GM19351 (cell line): Measurements from ENCODE around the gene DNAH17.
A peak's percentile ranks its signal among the peaks of the same experiment; 100 is the strongest.
"Not testable (repeated sequence)": the region's sequence is repeated elsewhere in the genome, so short reads cannot be mapped to it uniquely, and the experiment has no call there.

ENCODE experiments used
- ATAC-seq: cut with Tn5 transposase; IDR thresholded peaks from one replicate; pipeline ENCODE4 v1.9.1; 2021; ENCODE audit warnings: mild to moderate bottlenecking, moderate library complexity; ENCODE audit not compliant: unreplicated experiment

Gene DNAH17

GRCh38 chr17:78484271-78485246 is 92.6 kb downstream of the DNAH17 start:
- peak; percentile 54 for ATAC-seq

- no peak for ATAC-seq
Measured at GRCh38 chr17:78479369-78479768, 97.8 kb downstream of the DNAH17 start.

GRCh38 chr17:78478757-78479297 is 98.4 kb downstream of the DNAH17 start:
- no peak for ATAC-seq

- no peak for ATAC-seq
Measured at GRCh38 chr17:78477913-78478756, 99.1 kb downstream of the DNAH17 start.

GRCh38 chr17:78476973-78477372 is 100.2 kb downstream of the DNAH17 start:
- ATAC-seq = no peak

- ATAC-seq = no peak
Measured at GRCh38 chr17:78476149-78476548, 101.0 kb downstream of the DNAH17 start.

GRCh38 chr17:78475211-78475610 is 102.0 kb downstream of the DNAH17 start:
- ATAC-seq = no peak

GRCh38 chr17:78474614-78475146 is 102.5 kb downstream of the DNAH17 start:
- ATAC-seq = peak; percentile 78

- no peak for ATAC-seq
Measured at GRCh38 chr17:78473951-78474613, 103.1 kb downstream of the DNAH17 start.

- no peak for ATAC-seq
Measured at GRCh38 chr17:78472035-78472905, 104.9 kb downstream of the DNAH17 start.

- no peak for ATAC-seq
Measured at GRCh38 chr17:78471635-78472034, 105.6 kb downstream of the DNAH17 start.

GRCh38 chr17:78469443-78469842 is 107.8 kb downstream of the DNAH17 start:
- ATAC-seq = no peak

- ATAC-seq = no peak
Measured at GRCh38 chr17:78468366-78468765, 108.8 kb downstream of the DNAH17 start.

- ATAC-seq = no peak
Measured at GRCh38 chr17:78466786-78467715, 110.1 kb downstream of the DNAH17 start.

- ATAC-seq = not testable (repeated sequence)
Measured at GRCh38 chr17:78466109-78466785, 110.9 kb downstream of the DNAH17 start.

- no peak for ATAC-seq
Measured at GRCh38 chr17:78462148-78462547, 115.0 kb downstream of the DNAH17 start.

- ATAC-seq = no peak
Measured at GRCh38 chr17:78461799-78462053, 115.5 kb downstream of the DNAH17 start.
